BLaER1 treated with 17β-estradiol and CSF1 and Interleukin-3, amounts not matched to agents 10 nM and 100 nM (cell line): ENCODE results near the gene SPPL3.

Experiments used
- H3K27ac ChIP-seq, 11 experiments: shearing (Covaris generic); formaldehyde crosslinking; 2 replicates each; pipeline ENCODE4 v1.8.1; 2022
- H3K27me3 ChIP-seq, 11 experiments: shearing (Covaris generic); formaldehyde crosslinking; 2 replicates each; pipeline ENCODE4 v1.8.1; 2022
- H3K36me3 ChIP-seq, 11 experiments: shearing (Covaris generic); formaldehyde crosslinking; 2 replicates each; pipeline ENCODE4 v1.8.1; 2022
- H3K4me1 ChIP-seq, 10 experiments: shearing (Covaris generic); formaldehyde crosslinking; 2 replicates each; pipeline ENCODE4 v1.8.1; 2022
- H3K4me2 ChIP-seq, 11 experiments: shearing (Covaris generic); formaldehyde crosslinking; 2 replicates each; pipeline ENCODE4 v1.8.1; 2022
- H3K4me3 ChIP-seq, 10 experiments: shearing (Covaris generic); formaldehyde crosslinking; 2 replicates each; pipeline ENCODE4 v1.8.1; 2022
- H3K9ac ChIP-seq, 11 experiments: shearing (Covaris generic); formaldehyde crosslinking; 2 replicates each; pipeline ENCODE4 v1.8.1; 2022
- H3K9me3 ChIP-seq, 11 experiments: shearing (Covaris generic); formaldehyde crosslinking; replicated peaks in 1 of 11; 2 replicates each; pipeline ENCODE4 v1.8.1; 2022
- H4K20me1 ChIP-seq, 11 experiments: shearing (Covaris generic); formaldehyde crosslinking; 2 replicates each; pipeline ENCODE4 v1.8.1; 2022
- Cebpa-rat ChIP-seq, 11 experiments: shearing (Covaris generic); IDR thresholded peaks; 2 replicates each; pipeline ENCODE4 v1.8.1; 2022

Gene SPPL3

DNA sequence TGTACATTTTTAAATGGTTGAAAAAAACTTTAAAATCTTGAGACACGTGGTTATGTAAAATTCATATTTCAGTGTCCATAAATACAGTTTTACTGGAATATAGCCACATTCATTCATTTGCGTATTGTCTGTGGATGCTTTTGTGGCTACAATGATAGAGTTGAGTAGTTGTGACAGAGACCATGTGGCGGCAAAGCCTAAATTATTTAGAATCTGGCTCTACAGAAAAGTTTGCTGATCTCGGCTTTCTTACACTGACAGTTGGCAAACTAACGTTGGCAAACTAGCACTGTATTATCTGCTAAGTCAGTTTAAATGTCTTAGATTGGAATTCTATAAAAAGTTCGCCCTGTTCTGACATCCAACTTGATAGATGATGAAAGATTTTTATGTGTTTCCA, 191.5 kb downstream of the SPPL3 start:
- Histone ChIP-seq H3K36me3 (peaks cover 41 to 49% (median 44%) of the 10 kb centered on the region in 11 experiments), H4K20me1 (peaks cover 6 to 36% (median 18%) of the 10 kb centered on the region in 11 experiments; a peak in 17 of 22 replicates), H3K9ac (no peak overlapping the region; a peak in 1 of 22 replicates), H3K4me3 (no peak overlapping the region), H3K9me3 (no peaks in the 10 kb centered on the region), H3K4me1 (peaks cover 24 to 54% (median 51%) of the 10 kb centered on the region in 10 experiments), H3K27me3 (no peaks in the 10 kb centered on the region), H3K27ac (no peak overlapping the region), H3K4me2 (peak overlapping the region in 9 of 11 experiments; percentile 89 to 99 (median 95); a peak in 12 of 22 replicates)
- TF ChIP-seq Cebpa-rat (IDR thresholded peaks at IDR 0.05): no peak
